OCI-LY7 (cell line): ENCODE measurements around the gene CLRN3.

Source experiments
- EZH2phosphoT487 ChIP-seq: fragments of 200-600 bp; sonication (generic); IDR thresholded peaks from 2 replicates; pipeline ENCODE4 v1.6.1; 2018; ENCODE audit warnings: low read depth, borderline replicate concordance, mild to moderate bottlenecking, mixed run types, antibody characterized with exemption, low read length, moderate library complexity, mixed read lengths
- TF ChIP-seq, protein P1 (sequence below): fragments of 200-600 bp; sonication (generic); conservative IDR thresholded peaks from 2 replicates; pipeline ENCODE4 v1.5.1; 2014; ENCODE audit warnings: mild to moderate bottlenecking, antibody characterized with exemption, low read length, moderate library complexity, mixed read lengths

DNA sequence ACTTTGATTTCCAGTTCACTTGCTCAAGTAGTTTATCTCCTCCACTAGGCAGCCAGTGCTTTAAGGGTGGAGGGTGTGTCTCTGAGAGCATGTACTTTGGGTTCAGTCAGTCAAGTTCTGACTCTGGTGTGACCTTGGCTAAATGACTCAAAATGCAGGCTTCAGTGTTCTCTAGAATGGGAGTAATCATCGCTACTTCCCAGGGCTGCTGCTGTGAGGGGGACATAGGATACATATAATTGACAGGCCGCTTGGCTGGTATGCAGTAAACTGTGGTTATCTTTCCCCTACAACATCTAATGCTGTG lies 17.7 kb upstream of the CLRN3 start:
- TF ChIP-seq, protein P1, sequence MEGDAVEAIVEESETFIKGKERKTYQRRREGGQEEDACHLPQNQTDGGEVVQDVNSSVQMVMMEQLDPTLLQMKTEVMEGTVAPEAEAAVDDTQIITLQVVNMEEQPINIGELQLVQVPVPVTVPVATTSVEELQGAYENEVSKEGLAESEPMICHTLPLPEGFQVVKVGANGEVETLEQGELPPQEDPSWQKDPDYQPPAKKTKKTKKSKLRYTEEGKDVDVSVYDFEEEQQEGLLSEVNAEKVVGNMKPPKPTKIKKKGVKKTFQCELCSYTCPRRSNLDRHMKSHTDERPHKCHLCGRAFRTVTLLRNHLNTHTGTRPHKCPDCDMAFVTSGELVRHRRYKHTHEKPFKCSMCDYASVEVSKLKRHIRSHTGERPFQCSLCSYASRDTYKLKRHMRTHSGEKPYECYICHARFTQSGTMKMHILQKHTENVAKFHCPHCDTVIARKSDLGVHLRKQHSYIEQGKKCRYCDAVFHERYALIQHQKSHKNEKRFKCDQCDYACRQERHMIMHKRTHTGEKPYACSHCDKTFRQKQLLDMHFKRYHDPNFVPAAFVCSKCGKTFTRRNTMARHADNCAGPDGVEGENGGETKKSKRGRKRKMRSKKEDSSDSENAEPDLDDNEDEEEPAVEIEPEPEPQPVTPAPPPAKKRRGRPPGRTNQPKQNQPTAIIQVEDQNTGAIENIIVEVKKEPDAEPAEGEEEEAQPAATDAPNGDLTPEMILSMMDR: no peak
- no peak for TF ChIP-seq EZH2phosphoT487
